GM23248 (cell line): Measurements from ENCODE around the gene ZFX.

Experiments used
- EZH2 ChIP-seq: fragments of 200-600 bp; sonication (generic); IDR thresholded peaks from 2 replicates; pipeline ENCODE4 v1.6.1; 2018; ENCODE audit warnings: antibody characterized with exemption, mild to moderate bottlenecking; ENCODE audit not compliant: insufficient read depth, poor library complexity, severe bottlenecking
- EZH2phosphoT487 ChIP-seq: fragments of 200-600 bp; sonication (generic); IDR thresholded peaks from 2 replicates; pipeline ENCODE4 v1.6.1; 2018; ENCODE audit warnings: antibody characterized with exemption, moderate library complexity, mild to moderate bottlenecking, low read depth; ENCODE audit not compliant: insufficient read depth

DNA sequence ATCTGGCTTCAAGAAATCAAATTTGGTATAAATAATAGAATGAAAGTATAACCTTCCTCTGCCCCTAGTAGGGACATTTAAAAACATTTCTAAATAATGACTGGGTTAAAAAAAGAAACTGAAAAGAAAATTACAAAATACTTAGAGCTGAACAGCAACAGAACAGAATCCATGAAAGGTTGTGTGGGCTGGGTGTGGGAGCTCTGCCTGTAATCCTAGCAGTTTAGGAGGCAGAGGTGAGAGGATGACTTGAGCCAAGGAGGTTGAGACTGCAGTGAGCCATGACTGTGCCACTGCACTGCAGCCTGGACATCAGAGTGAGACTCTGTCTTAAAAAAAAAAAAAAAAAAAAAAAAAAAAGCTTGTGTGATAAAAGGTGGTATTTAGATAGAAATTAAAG lies 12.3 kb upstream of the ZFX start:
- TF ChIP-seq EZH2 = no peak
- no peak for TF ChIP-seq EZH2phosphoT487
